GM19467 (cell line): ENCODE measurements around the gene SHB.
A peak's percentile ranks its signal among the peaks of the same experiment; 100 is the strongest.
"Not testable (repeated sequence)": the region's sequence is repeated elsewhere in the genome, so short reads cannot be mapped to it uniquely, and the experiment has no call there.

Experiments used
- ATAC-seq: cut with Tn5 transposase; IDR thresholded peaks from one replicate; pipeline ENCODE4 v1.9.1; 2021; ENCODE audit warnings: mild to moderate bottlenecking, moderate library complexity; ENCODE audit not compliant: unreplicated experiment

SHB gene

DNA sequence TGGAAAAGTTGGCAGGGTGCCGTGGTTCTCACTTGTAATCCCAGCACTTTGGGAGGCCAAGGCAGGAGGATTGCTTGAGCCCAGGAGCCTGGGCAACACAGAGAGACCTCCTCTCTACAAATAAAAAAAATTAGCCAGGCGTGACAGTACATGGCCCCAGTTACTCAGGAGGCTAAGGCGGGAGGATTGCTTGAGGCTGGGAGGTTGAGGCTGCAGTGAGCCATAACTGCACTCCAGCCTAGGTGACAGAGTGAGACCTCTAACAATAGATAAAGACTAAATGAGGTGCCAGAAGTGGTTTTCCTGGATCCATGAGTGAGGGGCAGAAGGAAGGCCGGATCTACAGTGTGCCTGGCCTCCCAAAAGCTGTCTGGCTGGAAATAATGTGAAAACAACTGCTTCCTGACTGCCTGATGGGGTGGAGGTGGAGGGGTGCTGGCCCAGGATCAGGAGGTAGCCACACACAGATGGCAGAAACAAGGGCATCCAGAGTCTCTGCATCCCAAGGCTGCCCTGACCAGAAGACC, 4.1 kb downstream of the SHB start:
- no peak for ATAC-seq

DNA sequence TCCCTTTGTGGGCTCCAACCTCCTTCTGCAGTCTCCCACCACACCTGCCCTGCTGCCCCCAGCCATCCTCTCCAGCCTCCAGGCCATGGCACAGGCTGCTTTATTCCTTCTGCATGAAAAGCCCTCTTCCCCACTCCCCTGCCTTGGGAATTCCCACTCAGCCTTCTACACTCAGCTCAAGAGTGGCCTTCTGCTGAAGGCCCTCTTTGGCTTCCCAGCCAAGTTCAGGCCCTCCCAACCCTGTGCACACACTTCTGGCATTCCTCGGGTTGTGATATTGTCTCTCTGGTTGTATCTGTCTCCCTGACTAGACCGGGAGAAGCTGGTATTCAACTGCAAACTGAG, 5.7 kb downstream of the SHB start:
- ATAC-seq = no peak

DNA sequence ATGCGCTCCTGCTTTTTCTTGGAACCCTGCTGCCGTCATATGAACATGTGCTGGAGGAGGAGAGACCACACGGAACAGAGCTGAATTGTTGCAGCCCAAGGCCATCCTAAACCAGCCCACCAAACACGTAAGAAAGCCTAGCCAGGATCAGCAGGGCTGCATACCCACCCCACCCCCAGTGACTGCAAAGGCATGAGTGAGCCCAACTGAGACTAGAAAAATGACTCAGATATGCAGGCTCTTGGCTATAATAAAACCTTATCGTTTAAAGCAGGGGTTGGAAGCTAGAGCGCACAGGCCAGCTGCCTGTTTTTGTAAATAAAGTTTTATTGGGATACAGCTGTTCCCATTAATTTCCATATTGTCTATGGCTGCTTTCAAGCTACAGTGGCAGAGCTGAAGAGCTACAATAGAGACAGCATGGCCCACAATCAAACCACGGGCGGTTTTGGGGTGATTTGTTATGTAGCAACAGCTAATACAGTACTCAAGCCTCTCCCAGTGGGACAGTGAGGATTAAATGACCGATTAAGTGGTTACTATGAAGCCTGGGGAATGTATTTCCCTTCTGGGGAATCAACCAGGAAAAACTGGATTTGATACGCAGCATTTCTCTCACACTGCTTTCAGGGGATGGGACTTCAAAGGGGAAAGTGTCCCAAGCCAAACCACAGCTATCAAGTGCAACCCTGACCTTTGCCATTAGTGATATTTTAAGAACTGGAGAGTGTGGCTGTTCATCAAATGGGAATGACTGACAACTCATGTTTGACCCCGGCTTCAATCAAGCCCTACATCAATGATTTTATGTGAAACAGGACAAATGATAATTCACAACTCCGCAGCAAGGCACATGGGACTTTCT, 6.3 kb downstream of the SHB start:
- no peak for ATAC-seq

DNA sequence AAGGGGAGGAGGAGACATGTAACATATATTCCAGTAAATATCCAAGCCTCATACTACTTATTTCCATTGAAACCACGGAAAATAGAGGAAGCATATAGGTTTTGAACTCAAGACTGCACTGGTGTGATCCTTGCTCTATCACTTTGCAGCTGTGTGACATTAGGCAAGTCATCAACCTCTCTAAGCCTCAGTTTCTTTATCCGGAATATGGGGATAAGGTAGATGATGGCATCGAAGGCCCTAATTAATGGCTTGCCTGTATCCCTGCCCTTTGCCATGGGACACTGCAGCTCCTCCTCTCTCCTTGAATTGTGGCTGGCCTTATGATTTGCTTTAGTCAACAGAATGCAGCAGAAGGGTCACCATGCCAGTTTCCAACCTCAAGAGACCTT, 6.9 kb downstream of the SHB start:
- no peak for ATAC-seq

DNA sequence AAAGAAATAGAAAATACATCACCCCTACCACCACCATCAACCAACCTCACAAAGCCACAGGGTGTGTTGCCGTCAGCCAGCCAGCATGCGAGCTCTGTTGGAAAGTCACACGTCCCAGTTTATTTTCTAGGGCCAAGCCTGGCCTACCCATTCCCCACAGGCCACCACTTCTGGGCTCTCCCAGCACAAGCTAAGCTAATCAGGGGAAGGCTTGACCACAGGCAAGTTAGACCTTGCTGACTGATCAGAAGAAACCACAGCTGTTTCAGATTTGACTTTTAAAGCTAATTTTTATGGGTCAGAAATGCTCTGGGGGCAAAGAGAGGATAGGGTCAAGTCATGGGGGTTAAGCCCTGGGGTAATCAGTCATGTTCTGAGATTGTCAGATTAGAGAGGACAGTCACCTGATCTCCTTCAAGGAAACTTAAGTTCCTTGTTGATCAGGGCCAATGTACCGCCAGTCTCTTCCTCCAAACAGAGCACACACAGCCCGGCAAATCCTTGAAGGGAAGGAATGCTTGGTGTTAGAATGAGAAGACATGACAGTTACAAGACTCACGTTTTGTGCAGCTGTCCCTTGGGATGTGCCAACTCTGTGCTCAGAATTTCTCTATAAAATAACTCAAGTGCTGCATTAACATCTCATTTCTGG, 7.6 kb downstream of the SHB start:
- ATAC-seq = peak; percentile 50

DNA sequence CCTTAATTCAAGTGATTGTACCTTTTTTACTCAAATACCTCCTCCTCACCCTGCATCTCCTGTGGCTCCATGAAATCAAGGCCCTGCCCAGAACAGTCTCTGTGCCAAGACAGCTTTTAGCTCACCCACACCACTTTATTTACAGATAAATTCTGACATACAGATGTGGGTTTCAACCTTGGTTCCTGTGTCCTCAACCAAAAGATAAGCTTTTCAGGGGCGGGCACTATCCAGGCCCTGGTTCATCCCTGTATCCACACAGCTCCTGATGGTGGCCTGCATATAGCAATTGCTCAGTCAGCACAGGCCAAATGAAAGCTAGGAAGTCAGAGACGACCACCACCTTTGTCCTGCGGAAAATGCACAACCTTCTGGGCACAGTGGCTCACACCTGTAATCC, 8.3 kb downstream of the SHB start:
- no peak for ATAC-seq

DNA sequence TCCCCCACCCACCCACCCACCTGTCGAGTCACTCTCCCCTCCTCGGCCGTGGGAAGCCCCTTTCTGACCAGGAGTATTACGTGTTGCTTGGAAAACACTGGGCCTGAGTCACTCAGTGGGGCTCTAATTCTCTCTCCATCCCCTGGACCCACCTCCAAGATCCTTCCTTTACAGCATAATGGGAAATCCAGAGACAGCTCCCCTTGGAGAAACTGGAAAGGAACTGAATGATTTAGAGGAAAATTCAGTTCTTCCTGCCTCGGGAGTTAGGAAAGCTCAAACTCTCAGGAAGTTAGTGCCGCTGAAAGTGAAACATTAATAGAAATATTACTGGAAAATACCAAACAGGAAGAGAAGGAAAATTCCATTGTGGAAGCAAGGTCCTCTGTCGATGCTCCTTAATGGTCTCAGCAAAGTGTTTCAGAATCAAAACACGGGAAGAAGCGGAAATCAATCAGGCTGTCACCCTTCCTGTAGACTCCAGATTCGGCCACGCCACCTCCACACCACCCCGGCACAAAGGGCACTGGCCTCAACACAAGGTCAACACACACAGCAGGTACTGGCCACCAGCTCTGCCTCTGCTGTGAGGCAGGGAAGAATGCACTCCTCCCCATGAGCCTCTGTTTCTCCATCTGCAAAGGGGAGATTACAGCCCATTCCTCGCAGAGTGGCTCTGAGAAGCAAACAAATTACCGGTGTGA, 9.6 kb downstream of the SHB start:
- no peak for ATAC-seq

DNA sequence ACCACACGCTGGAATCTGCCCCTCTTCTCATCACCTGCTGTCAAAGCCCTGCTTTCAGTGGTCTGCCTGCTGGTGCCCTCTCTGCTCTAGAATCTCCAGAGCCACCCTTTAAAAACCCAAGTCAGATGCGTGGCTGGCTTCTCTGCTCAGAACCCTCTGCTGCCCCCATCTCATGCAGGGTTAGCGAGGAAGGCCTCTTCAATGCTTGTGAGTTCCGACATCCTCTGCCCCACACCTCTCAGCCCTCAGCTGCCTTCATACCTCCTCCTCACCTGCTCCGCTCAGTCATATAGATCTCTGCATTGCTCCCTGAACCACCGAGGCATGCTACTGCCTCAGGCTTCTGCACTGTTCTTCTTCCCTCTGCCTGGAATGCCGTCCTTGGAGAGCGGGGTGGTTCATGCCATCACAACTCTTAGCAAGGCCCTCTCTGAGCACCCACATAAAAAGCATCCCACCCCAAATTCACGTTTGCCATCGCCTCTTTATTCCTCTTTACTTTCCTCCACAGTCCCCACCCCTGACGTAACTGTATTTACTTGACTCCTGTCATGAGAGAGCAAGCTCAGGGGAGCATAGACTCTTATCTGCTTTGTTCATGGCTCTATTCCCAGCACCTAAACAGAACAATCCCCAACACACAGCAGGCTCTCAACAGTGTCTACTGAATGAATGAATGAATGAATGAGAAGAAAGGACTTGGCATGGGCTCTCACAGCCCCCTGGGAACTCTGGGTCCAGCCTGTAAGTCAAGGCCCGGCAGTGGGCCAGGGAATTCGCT, 10.4 kb downstream of the SHB start:
- no peak for ATAC-seq

DNA sequence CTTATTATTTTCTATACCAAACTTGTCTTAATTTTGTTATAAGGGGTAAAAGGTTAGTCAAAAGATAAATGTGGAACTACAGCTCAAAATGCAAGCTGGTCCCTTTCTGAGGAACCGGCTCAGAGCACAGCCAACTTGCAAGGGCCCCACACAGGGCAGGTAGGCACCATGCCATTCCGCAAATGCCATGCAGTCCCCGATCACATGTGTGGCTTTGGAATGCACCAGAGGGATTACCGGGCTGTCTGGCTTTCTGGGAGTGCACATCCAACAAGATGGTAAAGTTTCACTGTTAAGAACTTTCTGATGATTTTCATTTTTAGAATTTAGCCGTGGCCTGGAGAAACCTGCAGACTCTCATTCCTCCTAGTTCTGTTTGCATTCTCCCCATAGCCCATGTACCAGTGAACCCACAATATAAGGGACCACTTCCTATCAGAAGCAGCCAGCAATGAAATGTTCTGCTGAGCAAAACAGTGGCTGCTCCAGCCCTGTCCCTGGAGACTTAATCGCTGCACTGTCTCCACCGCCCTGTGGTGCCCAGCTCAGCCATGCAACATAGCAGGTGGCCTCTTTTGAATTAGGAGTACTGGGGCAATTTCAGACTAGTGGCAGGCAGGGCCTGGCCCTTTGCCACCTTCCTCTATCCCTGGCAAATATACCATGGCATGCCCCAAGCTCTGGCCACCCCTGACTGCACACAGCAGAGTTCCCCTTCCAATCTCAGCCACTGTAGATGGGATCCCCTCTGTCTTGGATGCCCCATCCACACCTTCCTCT, 11.4 kb downstream of the SHB start:
- ATAC-seq = no peak

DNA sequence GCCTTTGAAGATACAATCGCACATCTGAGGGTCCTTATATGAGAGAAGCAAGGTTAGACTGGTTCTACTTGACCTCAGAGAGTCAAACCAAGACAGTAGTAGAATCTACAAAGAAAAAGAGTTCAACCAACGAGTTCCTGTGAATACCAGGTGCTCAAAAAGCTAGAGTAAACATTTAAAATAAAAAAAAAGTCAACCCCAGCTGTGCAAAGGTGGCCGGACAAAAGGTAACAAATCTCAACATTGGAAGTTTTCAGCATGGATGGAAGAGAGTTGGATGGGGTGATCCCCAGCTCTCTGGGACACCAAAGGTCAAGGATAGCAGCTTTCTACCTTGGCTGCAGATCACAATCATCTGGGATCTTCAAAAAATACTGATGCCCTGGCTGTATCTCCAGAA, 14.4 kb downstream of the SHB start:
- ATAC-seq = no peak

DNA sequence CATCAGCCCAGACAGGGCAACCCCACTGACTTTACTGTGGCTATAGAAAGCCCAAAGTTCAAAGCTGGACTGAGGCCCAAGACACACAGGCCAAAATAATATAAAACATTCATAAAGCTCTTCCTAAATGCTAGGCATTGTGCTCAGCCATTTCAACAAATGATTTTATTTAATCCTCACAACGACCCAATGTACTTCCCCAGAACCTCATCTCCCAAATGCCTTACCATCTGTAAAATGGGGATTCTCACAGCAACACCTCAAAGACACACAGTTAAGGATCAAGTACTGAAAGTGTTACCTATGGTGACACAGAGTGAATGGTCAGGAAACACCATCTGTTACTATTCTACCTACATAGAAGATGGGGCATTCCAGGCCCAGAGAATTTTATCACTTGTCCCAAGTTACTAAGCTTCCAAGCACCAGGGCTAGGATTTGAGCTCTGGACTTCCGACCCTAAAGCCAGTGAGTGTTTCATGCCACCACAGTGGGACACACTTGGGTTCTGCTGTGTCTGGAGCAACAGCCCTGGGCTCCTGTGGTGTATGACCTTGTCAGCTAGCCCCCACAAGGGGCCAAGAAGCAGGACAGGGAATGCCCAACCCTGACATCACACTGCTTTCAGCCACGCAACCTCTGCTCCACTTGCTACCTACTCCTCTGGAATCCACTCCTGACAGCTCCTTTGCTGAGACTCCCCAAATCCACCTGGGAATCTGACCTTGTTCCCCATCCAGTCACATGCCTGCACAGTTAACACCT, 15.1 kb downstream of the SHB start:
- ATAC-seq = no peak

DNA sequence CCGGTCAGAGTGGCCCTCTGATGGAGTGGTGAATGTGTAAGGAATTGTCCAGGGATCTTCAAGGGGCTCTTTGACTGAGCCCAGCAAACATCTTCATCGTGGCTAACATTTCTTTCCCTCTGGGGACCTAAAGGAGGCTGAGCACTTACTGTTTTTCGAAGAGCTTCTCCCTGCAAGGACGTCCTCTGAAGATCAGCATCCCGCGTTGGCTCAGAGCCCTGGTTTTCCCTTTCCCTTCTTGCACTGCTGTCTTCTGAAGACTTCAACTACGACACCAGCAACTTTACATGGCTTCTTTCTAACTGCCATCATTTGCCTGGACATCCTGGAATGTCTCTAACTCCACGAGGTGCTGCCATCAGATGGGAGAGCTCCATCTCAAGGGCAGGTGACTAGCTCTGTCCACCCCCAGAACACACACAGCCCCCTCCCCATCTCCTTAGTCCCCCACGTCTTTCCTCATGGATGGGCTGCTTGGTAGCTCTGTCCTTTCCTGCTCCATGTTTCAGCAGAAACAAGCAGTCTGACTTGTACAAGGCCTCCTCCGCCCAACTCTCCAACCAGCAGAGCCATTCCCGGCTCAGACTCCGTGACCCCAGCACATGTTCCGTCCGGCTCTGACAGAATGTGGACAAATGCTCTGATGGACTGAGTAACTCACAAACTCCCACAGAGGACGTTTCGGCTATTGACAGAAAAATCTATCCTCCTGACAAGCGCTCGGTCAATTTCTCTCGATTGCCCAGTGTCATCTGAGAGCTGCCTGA, 17.1 kb downstream of the SHB start:
- ATAC-seq = no peak

DNA sequence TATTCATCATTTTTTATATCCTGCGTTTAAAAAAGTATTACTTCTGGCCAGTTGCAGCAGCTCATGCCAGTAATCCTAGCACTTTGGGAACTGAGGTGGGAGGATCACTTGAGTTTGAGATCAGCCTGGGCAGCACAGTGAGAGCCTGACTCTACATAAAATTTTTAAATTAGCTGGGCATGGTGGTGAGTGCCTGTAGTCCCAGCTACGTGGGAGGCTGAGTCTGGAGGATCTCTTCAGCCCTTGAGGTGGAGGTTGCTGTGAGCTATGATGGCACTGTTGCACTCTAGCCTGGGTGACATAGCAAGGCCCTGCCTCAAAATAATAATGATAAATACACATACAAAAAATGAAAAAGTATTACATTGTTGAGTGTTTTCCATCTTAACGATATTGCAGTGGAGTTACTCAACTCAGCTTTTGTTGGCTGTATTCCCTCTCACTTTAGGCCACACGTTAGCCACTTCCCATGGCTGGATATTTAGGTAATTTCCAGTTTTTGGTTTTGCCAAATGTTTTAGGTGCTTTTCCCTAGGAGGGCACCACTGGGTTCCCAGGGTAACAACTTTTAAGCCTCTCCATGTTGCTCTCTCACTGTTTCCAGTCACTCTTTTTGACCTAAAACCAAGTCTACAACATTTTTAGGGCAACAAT, 20.6 kb downstream of the SHB start:
- no peak for ATAC-seq

DNA sequence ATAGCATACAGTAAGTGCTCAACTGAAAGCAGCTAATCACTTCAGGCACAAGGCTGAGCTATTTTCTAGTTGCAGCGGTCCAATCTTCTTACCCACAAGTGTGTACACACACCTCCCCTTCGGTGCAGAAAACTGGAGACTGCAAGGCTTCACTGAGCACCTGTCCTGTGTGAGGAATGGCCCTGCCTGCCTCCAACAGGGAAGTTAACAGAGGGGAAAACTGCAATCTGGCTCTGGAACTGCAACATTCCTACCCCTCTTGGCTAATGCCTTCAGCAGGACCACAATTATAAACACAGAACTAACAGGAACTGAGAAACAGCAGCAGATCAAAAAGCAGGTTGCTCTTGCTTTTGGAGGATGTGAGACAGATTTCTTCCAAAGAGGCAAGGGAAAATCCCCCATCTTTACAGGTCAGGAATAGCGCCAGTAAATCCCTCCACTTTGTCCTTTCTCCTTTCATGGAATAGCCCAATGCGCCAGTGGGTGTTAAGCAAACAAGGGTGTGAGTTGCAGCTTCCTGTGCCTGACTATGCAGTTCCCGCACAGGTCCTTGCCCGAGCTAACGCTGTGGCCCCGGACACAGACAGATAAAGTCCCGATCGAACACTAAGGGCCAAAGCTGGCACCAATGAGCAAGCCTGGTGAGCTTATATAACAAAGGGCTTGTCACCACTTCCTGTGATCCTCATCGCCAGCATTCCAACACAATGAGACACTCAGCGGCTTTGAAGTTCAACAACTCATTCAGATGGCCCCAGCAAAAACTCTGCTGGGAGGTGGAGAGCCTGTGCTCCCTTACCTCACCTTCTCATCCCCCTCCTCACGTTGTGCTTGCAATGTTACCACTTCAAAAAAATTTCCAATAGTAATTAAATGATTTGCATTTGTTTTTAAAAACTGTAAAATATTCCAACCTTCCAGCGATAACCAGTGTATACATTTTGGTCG, 21.5 kb downstream of the SHB start:
- ATAC-seq = no peak

DNA sequence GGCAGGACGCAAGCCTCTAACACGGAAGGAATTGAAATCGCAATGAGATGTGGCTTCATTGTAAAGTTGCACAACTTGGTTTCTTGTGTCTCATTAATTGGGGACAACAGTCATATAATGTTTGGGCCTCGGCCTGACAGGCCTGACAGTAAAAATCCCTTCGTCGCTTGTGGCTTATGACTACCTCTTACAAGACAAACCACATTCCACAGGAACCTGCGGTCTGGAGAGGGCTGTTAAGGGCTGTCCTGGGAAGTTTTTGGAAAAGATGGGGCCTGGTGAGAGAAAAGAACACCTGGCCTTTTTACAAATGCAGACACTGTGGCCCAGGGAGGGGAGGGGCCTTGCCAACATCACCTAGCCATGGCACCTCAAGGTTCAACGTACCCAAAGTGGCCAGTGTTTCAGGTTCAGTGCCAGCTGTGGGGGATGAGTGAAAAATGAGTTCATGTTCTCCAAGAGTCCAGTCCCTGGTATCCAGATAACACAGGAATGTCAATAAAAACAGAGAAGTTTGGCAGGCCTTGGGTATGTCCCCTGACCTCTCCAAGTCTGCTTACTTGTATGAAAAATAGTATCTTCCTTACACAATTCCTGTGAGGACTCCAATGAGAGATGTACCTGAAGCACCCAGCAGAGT, 22.2 kb downstream of the SHB start:
- ATAC-seq = no peak

DNA sequence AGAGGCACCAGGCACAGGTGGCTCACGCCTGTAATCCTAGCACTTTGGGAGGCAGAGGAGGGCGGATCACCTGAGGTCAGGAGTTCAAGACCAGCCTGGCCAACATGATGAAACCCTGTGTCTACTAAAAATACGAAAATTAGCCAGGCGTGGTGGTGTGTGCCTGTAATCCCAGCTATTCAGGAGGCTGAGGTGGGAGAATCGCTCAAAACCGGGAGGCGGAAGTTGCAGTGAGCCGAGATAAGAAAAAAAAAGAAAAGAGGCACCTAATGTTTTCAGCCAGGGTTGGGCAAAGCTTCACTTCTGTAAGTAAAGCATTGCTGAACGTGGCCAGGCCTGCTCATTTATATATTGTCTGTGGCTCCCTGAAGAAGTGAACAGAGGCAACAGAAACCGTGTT, 23.1 kb downstream of the SHB start:
- ATAC-seq = not testable (repeated sequence)

DNA sequence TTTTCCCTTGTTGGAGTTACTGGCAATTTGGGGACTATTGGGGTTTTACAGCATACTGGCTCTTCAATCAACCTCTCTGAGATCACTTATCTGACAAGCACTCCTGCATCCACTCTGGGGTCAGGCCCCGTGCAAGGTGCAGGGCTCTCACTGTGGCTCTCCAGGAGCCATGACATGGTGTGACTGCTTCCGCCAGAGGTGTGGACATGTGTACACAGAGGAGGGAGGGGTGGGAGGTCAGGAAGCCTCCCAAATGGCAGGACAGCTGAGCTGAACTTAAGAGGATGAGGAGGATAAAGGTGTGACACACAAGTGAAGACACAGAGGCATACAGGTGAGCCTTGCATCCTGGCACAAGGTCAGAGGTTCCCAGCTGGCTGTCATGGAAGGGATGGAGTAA, 24.3 kb downstream of the SHB start:
- ATAC-seq = no peak
